AG09319 (cell line): ENCODE data around the gene STK4.

Experiments used
- DNase-seq: peaks from one replicate; pipeline ENCODE4 v3.0.0-alpha.2; 2010; ENCODE audit warnings: low read depth; ENCODE audit errors: extremely low read depth
- CTCF ChIP-seq: IDR thresholded peaks from 2 replicates; pipeline ENCODE4 v1.5.1; 2011; ENCODE audit warnings: low read depth, mild to moderate bottlenecking, inconsistent platforms, low read length, moderate library complexity

STK4 gene

GRCh38 chr20:45047581-45048119, 81.3 kb downstream of the STK4 start:
- DNase-seq = no peak
- no peak for TF ChIP-seq CTCF

GRCh38 chr20:45049438-45049837, 83.1 kb downstream of the STK4 start:
- DNase-seq = no peak
- no peak for TF ChIP-seq CTCF

GRCh38 chr20:45049904-45050471, 83.7 kb downstream of the STK4 start:
- no peak for TF ChIP-seq CTCF
- no peak for DNase-seq

GRCh38 chr20:45051204-45052060, 85.1 kb downstream of the STK4 start:
- no peak for TF ChIP-seq CTCF
- no peak for DNase-seq

- peak; percentile 84 for DNase-seq
- TF ChIP-seq CTCF = no peak
Observed at GRCh38 chr20:45052698-45053429, 86.6 kb downstream of the STK4 start.

GRCh38 chr20:45053430-45054351, 87.4 kb downstream of the STK4 start:
- DNase-seq = no peak
- TF ChIP-seq CTCF = no peak
